ENCODE measurements around the gene PRDM16. TPM values are rescaled to one million over a fixed set of nuclear protein-coding genes. Genes with fewer than 3 reads are reported as not detected.

PRDM16 gene
- total RNA-seq, 1 donor from 2014 or later: 0.43 TPM

DNA sequence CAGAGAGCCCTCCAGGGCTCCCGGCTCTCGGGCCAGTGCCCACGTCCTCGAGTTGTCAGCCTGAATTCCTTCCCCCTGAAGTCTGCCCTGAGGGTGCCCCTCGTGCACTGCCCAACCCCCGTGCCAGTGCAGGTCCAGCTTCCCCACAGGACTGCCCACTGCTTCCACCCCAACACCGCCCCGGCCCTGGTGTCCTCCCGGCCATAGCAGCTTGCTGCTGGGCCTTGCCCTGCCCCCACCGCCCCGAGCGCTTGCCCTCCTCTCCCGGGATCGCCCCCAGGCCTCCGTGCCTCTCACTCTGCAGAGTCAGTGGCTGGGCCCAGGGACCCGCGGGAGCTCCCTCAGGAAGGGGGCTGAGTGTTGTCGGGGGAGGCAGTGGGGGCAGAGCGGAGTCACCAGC, 361.4 kb downstream of the PRDM16 start:
- H3K9me3 ChIP-seq (ENCODE audit: insufficient read depth, low read depth, low read length): no peaks in the 10 kb centered on the region
- no peaks in the 10 kb centered on the region for H3K9me3 Mint-ChIP-seq (ENCODE audit: unreplicated experiment)
- no peak overlapping the region for H2AFZ ChIP-seq (ENCODE audit: low read depth, low read length)
- TF ChIP-seq, protein P1, sequence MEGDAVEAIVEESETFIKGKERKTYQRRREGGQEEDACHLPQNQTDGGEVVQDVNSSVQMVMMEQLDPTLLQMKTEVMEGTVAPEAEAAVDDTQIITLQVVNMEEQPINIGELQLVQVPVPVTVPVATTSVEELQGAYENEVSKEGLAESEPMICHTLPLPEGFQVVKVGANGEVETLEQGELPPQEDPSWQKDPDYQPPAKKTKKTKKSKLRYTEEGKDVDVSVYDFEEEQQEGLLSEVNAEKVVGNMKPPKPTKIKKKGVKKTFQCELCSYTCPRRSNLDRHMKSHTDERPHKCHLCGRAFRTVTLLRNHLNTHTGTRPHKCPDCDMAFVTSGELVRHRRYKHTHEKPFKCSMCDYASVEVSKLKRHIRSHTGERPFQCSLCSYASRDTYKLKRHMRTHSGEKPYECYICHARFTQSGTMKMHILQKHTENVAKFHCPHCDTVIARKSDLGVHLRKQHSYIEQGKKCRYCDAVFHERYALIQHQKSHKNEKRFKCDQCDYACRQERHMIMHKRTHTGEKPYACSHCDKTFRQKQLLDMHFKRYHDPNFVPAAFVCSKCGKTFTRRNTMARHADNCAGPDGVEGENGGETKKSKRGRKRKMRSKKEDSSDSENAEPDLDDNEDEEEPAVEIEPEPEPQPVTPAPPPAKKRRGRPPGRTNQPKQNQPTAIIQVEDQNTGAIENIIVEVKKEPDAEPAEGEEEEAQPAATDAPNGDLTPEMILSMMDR (IDR thresholded peaks at IDR 0.05; ENCODE audit: insufficient read depth, low read depth, low read length): no peak
- no peak for TF ChIP-seq EZH2 (IDR thresholded peaks at IDR 0.05; ENCODE audit: insufficient read depth, low read length)
- H3K4me1 ChIP-seq (ENCODE audit: insufficient read depth, low read length): no peaks in the 10 kb centered on the region
- H3K9ac ChIP-seq (ENCODE audit: low read length): no peak overlapping the region
- H3K36me3 Mint-ChIP-seq (ENCODE audit: low read depth, unreplicated experiment): no peaks in the 10 kb centered on the region
- H3K27ac ChIP-seq (ENCODE audit: low read depth, low read length): no peak overlapping the region
- FAIRE-seq: no peak
- peaks cover 33% of the 10 kb centered on the region for H3K27me3 Mint-ChIP-seq (ENCODE audit: low read depth, unreplicated experiment)
- no peak overlapping the region for H3K4me3 ChIP-seq (ENCODE audit: insufficient read depth, low read depth, low read length)
- DNase-seq (ENCODE audit: low read depth): no peak
- no peaks in the 10 kb centered on the region for H3K79me2 ChIP-seq (ENCODE audit: insufficient read depth, low read length)
- H4K20me1 ChIP-seq (ENCODE audit: insufficient read depth, low read length): no peaks in the 10 kb centered on the region
- H3K4me1 Mint-ChIP-seq (ENCODE audit: low read depth, unreplicated experiment): no peaks in the 10 kb centered on the region
- no peaks in the 10 kb centered on the region for H3K36me3 ChIP-seq (ENCODE audit: insufficient read depth, low read length)
- H3K27me3 ChIP-seq (ENCODE audit: insufficient read depth, low read length): no peaks in the 10 kb centered on the region
- H3K27ac Mint-ChIP-seq (ENCODE audit: unreplicated experiment): no peak overlapping the region
- H3K4me3 Mint-ChIP-seq (ENCODE audit: unreplicated experiment): no peak overlapping the region
- H3K4me2 ChIP-seq (ENCODE audit: low read length): no peak overlapping the region

DNA sequence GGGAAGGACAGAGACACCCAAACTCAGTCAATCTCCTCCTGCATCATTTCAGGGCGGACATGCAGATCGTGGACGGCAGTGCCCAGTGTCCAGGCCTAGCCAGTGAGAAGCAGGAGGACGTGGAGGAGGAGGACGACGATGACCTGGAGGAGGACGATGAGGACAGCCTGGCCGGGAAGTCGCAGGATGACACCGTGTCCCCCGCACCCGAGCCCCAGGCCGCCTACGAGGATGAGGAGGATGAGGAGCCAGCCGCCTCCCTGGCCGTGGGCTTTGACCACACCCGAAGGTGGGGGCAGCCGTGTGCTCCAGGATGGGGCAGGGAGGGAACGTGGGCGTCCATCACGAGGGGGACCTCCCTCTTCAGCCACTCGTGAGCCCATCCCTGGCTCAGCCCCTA, 361.8 kb downstream of the PRDM16 start:
- no peaks in the 10 kb centered on the region for H3K79me2 ChIP-seq (ENCODE audit: insufficient read depth, low read length)
- no peak overlapping the region for H3K27ac Mint-ChIP-seq (ENCODE audit: unreplicated experiment)
- H3K4me3 Mint-ChIP-seq (ENCODE audit: unreplicated experiment): no peak overlapping the region
- no peaks in the 10 kb centered on the region for H3K4me1 ChIP-seq (ENCODE audit: insufficient read depth, low read length)
- DNase-seq (ENCODE audit: low read depth): no peak
- H3K4me3 ChIP-seq (ENCODE audit: insufficient read depth, low read depth, low read length): no peak overlapping the region
- H3K4me2 ChIP-seq (ENCODE audit: low read length): no peak overlapping the region
- FAIRE-seq: no peak
- no peaks in the 10 kb centered on the region for H3K4me1 Mint-ChIP-seq (ENCODE audit: low read depth, unreplicated experiment)
- H3K27me3 ChIP-seq (ENCODE audit: insufficient read depth, low read length): no peaks in the 10 kb centered on the region
- no peak overlapping the region for H2AFZ ChIP-seq (ENCODE audit: low read depth, low read length)
- no peaks in the 10 kb centered on the region for H3K36me3 Mint-ChIP-seq (ENCODE audit: low read depth, unreplicated experiment)
- H3K27me3 Mint-ChIP-seq (ENCODE audit: low read depth, unreplicated experiment): peaks cover 33% of the 10 kb centered on the region
- TF ChIP-seq EZH2 (IDR thresholded peaks at IDR 0.05; ENCODE audit: insufficient read depth, low read length): no peak
- TF ChIP-seq, protein P1 (IDR thresholded peaks at IDR 0.05; ENCODE audit: insufficient read depth, low read depth, low read length): no peak
- H3K36me3 ChIP-seq (ENCODE audit: insufficient read depth, low read length): no peaks in the 10 kb centered on the region
- H3K9ac ChIP-seq (ENCODE audit: low read length): no peak overlapping the region
- H3K9me3 Mint-ChIP-seq (ENCODE audit: unreplicated experiment): no peaks in the 10 kb centered on the region
- H3K27ac ChIP-seq (ENCODE audit: low read depth, low read length): no peak overlapping the region
- H4K20me1 ChIP-seq (ENCODE audit: insufficient read depth, low read length): no peaks in the 10 kb centered on the region
- no peaks in the 10 kb centered on the region for H3K9me3 ChIP-seq (ENCODE audit: insufficient read depth, low read depth, low read length)

DNA sequence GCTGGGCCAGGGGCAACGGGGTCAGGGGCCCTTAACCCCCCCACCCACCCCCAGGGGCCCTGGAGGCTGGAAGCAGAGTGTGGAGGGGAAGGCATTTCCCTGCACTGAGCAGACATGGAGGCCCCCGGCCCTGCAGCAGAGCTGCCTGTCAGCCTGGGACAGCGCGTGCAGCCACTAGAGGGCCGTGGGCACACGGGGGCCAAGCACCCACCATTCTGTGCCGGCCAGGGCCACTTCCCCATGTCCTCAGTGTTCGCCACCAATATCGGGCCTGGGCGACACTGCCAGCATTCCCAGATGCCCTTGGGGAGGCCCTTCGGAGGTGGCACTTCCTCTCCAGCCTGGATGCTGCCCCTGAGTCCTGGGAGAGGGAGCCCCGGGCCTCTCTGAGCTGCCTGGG, 362.3 kb downstream of the PRDM16 start:
- Mint-ChIP-seq H3K4me3 (ENCODE audit: unreplicated experiment) (no peak overlapping the region), H3K27ac (ENCODE audit: unreplicated experiment) (no peak overlapping the region), H3K4me1 (ENCODE audit: low read depth, unreplicated experiment) (no peaks in the 10 kb centered on the region), H3K9me3 (ENCODE audit: unreplicated experiment) (no peaks in the 10 kb centered on the region), H3K27me3 (ENCODE audit: low read depth, unreplicated experiment) (peaks cover 29% of the 10 kb centered on the region), H3K36me3 (ENCODE audit: low read depth, unreplicated experiment) (no peaks in the 10 kb centered on the region)
- H3K9ac ChIP-seq (ENCODE audit: low read length): no peak overlapping the region
- H4K20me1 ChIP-seq (ENCODE audit: insufficient read depth, low read length): no peaks in the 10 kb centered on the region
- TF ChIP-seq, protein P1 (IDR thresholded peaks at IDR 0.05; ENCODE audit: insufficient read depth, low read depth, low read length): no peak
- TF ChIP-seq EZH2 (IDR thresholded peaks at IDR 0.05; ENCODE audit: insufficient read depth, low read length): no peak
- DNase-seq (ENCODE audit: low read depth) (no peak), FAIRE-seq (no peak)
- H3K27ac ChIP-seq (ENCODE audit: low read depth, low read length): no peak overlapping the region
- H3K9me3 ChIP-seq (ENCODE audit: insufficient read depth, low read depth, low read length): no peaks in the 10 kb centered on the region
- H3K27me3 ChIP-seq (ENCODE audit: insufficient read depth, low read length): no peaks in the 10 kb centered on the region
- H3K79me2 ChIP-seq (ENCODE audit: insufficient read depth, low read length): no peaks in the 10 kb centered on the region
- H3K36me3 ChIP-seq (ENCODE audit: insufficient read depth, low read length): no peaks in the 10 kb centered on the region
- H3K4me2 ChIP-seq (ENCODE audit: low read length): no peak overlapping the region
- H2AFZ ChIP-seq (ENCODE audit: low read depth, low read length): no peak overlapping the region
- H3K4me1 ChIP-seq (ENCODE audit: insufficient read depth, low read length): no peaks in the 10 kb centered on the region
- no peak overlapping the region for H3K4me3 ChIP-seq (ENCODE audit: insufficient read depth, low read depth, low read length)

All from astrocyte (in vitro differentiated cells and primary cell).